Neural cell (in vitro differentiated cells): ENCODE measurements around the gene SFT2D2.

Source experiments
- CTCF ChIP-seq: fragments of 450-650 bp; IDR thresholded peaks from 2 replicates; pipeline ENCODE4 v1.5.1; 2014; ENCODE audit warnings: antibody characterized with exemption, mild to moderate bottlenecking, moderate library complexity; ENCODE audit not compliant: poor library complexity, severe bottlenecking
- POLR2AphosphoS5 ChIP-seq: IDR thresholded peaks from 2 replicates; pipeline ENCODE4 v1.6.1; 2012
- RAD21 ChIP-seq: fragments of 450-650 bp; conservative IDR thresholded peaks from 2 replicates; pipeline ENCODE4 v1.6.1; 2014; ENCODE audit warnings: antibody characterized with exemption, mild to moderate bottlenecking, moderate library complexity
- SMC3 ChIP-seq: fragments of 450-650 bp; conservative IDR thresholded peaks from 2 replicates; pipeline ENCODE4 v1.6.1; 2014; ENCODE audit warnings: antibody characterized with exemption, mild to moderate bottlenecking, moderate library complexity; ENCODE audit not compliant: poor library complexity

GRCh38 chr1:168271636-168272035 lies 45.8 kb downstream of the SFT2D2 start:
- no peak for TF ChIP-seq RAD21
- no peak for TF ChIP-seq CTCF
- TF ChIP-seq SMC3, result no peak
- no peak for TF ChIP-seq POLR2AphosphoS5
